ENCODE data around the gene IQSEC3. TPM values are rescaled to one million over a fixed set of nuclear protein-coding genes. Genes with fewer than 3 reads are reported as not detected.
A peak's percentile ranks its signal among the peaks of the same experiment; 100 is the strongest.
"Not testable (repeated sequence)": the region's sequence is repeated elsewhere in the genome, so short reads cannot be mapped to it uniquely, and the experiment has no call there.

IQSEC3 gene
- total RNA-seq, 4 donors from 2014 or later, result 1.3 to 4.4 (median 3.3) TPM

GRCh38 chr12:212715-213526 is 146.4 kb downstream of the IQSEC3 start:
- ATAC-seq (ENCODE audit: low FRiP score) (no peak), DNase-seq (ENCODE audit: low spot score) (no peak)
- TF ChIP-seq CTCF (IDR thresholded peaks at IDR 0.05), result no peak

- ATAC-seq (ENCODE audit: low FRiP score), result peak; percentile 59
- TF ChIP-seq CTCF (IDR thresholded peaks at IDR 0.05), result no peak
Measured at GRCh38 chr12:213527-213932, 147.0 kb downstream of the IQSEC3 start.

GRCh38 chr12:214003-214741 is 147.6 kb downstream of the IQSEC3 start, which contains the start of gene SLC6A12:
SLC6A12 (minus strand) TSS chr12:214157; CDS start chr12:209986, 4,171 bp downstream.
- ATAC-seq (ENCODE audit: low FRiP score) (no peak), DNase-seq (ENCODE audit: low spot score) (no peak)
- no peak for TF ChIP-seq CTCF (IDR thresholded peaks at IDR 0.05)

More at GRCh38 chr12:213527-213932, 147.0 kb downstream of the IQSEC3 start:
- DNase-seq (ENCODE audit: low spot score), result no peak

- no peak for DNase-seq (ENCODE audit: low spot score)
- no peak for ATAC-seq (ENCODE audit: low FRiP score)
- no peak for TF ChIP-seq CTCF (IDR thresholded peaks at IDR 0.05)
Measured at GRCh38 chr12:215116-215515, 148.5 kb downstream of the IQSEC3 start.

GRCh38 chr12:217029-217428 is 150.5 kb downstream of the IQSEC3 start:
- DNase-seq (ENCODE audit: low spot score); ATAC-seq (ENCODE audit: low FRiP score): not testable (repeated sequence)

GRCh38 chr12:218221-218620 is 151.7 kb downstream of the IQSEC3 start:
- DNase-seq (ENCODE audit: low spot score) (no peak), ATAC-seq (ENCODE audit: low FRiP score) (no peak)
- no peak for TF ChIP-seq CTCF (IDR thresholded peaks at IDR 0.05)

GRCh38 chr12:218728-219590 is 152.4 kb downstream of the IQSEC3 start:
- ATAC-seq (ENCODE audit: low FRiP score) (no peak), DNase-seq (ENCODE audit: low spot score) (no peak)
- no peak for TF ChIP-seq CTCF (IDR thresholded peaks at IDR 0.05)
